ENCODE data around the gene PERP. TPM values are rescaled to one million over a fixed set of nuclear protein-coding genes. Genes with fewer than 3 reads are reported as not detected.

The PERP gene
- total RNA-seq, 1 donor from 2014 or later = 675 TPM

- ATAC-seq = peak; percentile 74
Measured at GRCh38 chr6:138044458-138044857, 62.8 kb downstream of the PERP start.

Other genes with a start within 250 kb of the PERP start
- 8.8 TPM for gene TNFAIP3, start 240.2 kb downstream of the PERP start, total RNA-seq
- 1.2 TPM for gene ARFGEF3, start 54.5 kb upstream of the PERP start, total RNA-seq
- gene PBOV1, start 111.1 kb upstream of the PERP start, total RNA-seq = not detected